ENCODE results near the gene CHD9NB.
A peak's percentile ranks its signal among the peaks of the same experiment; 100 is the strongest.

Gene CHD9NB

DNA sequence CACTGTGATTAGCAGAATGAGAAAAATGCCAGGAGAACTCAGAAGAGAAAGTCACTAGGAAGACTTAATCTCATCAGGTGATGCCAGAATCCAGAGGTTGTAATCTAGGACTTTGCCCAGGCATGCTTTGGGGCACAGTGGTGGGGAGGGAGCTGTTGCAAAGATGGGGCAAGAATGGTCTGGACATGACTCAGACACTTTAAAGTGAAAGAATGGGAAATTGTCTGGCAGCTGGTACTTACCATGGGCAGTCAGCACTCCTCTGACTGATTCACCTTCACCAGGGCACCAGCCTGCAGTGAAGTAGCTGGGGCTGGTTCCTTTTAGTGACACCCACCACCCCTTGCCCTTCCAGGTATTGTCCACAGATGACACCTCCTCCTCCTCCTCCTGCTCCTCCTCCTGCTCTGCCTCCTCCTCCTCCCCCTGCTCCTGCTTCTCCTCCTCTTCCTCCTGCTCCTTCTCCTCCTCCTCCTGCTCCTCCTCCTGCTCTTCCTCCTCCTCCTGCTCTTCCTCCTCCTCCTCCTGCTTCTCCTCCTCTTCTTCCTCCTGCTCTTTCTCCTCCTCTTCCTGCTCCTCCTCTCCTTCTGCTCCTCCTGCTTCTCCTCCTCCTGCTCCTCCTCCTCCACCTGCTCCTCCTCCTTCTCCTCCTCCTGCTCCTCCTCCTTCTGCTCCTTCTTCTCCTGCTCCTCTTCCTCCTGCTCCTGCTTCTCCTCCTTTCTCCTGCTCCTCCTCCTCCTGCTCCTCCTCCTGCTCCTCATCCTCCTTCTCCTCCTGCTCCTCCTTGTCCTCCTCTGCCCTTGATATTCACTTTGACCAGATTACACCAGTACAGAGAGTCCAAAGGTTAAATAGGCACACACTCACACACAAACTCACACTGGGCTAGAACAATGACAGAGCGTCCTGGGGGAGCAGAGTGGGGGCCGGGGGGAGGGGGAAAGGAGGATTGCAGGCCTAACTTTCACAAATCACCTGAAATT is at the start of gene CHD9NB:
Gene CHD9NB (minus strand): TSS at position 379 of the 983 bp plus-strand sequence. CDS start 8,739 bp downstream, outside the sequence.
- DNase-seq (ENCODE audit: low read depth), result peak; percentile 75

DNA sequence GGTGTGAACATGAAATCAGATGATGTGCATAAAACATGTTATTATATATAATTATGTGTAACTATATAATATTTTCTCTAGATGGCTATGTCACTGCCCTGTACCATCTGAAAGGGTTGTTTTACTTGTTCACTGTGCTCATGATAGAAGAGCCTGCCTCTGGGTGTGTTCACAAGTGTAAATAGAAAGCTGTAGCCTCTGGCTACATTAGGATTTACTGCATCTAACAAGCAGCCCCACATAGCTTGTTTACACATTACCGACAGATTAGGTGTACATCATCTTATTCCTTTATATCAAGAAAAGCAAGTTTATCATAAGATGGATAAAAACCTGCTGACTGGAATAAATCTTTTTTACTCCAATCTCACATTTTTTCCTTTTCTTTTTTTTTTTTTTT is 48.2 kb upstream of the CHD9NB start:
- DNase-seq (ENCODE audit: low read depth), result no peak

DNA sequence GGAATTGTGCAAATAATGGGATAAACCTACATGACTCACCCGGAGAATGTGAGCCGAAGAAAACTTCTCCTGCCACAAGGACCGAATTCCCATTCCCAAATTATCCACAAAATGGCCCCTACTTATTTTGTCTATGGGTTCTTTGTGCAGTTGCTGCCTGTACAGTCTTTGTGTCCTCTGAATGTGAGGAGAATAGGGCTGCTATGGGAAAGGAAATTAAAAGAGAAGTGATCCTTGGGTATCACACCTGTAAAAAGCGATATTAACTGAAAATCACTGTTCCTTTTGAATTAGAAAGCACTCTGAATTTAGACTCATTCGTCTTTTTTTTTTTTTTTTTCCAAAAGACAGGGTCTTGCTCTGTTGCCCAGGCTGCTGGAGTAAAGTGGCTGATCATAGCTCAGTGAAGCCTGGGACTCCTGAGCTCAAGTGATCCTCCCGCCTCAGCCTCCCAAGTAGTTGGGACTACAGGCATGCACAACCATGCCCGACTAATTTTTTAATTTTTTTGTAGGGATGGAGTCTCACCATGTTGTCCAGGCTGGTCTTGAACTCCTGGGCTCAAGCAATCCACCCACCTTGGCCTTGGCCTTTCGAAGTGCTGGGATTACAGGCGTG is 47.5 kb upstream of the CHD9NB start:
- no peak for DNase-seq (ENCODE audit: low read depth)

DNA sequence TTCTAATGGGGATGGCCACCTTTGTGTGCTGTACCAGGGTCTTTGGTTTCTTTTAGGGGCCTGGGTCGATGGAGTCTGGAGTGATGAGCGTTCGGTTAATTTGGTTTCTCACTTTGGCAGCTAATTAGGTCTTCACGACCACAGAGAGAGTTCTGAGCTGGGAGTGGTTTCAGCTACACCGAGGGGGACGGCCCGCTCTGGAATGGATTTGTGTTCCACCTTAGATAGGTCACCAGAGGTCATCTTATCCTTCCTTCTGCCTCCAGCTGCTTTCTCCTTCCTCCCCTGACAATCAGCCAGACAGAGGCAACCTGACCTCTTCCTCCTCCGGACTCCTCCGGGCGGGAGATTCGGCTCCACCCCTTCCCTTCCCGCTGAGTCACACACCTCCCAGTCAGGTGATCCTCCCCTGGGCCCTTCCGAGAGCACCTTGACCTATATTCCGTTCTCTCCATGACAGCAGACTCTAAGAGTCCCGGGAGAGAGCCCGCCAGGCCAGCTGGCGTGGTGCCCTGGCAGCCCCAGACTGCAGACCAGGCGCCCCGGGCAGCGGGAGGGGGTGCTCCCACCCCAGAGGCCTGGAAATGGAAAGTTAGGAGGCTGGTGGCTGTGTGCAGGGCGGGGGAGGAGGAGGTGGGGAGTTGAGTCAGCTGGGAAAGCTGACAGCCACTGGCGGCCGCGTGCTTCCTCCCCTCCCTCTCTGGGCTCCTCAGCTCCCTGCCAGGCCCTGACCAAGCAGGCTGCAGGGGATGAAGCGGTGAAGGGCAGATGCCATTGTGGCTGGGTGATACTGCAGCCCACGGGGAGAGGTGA is 46.8 kb upstream of the CHD9NB start:
- peak; percentile 91 for DNase-seq (ENCODE audit: low read depth)

DNA sequence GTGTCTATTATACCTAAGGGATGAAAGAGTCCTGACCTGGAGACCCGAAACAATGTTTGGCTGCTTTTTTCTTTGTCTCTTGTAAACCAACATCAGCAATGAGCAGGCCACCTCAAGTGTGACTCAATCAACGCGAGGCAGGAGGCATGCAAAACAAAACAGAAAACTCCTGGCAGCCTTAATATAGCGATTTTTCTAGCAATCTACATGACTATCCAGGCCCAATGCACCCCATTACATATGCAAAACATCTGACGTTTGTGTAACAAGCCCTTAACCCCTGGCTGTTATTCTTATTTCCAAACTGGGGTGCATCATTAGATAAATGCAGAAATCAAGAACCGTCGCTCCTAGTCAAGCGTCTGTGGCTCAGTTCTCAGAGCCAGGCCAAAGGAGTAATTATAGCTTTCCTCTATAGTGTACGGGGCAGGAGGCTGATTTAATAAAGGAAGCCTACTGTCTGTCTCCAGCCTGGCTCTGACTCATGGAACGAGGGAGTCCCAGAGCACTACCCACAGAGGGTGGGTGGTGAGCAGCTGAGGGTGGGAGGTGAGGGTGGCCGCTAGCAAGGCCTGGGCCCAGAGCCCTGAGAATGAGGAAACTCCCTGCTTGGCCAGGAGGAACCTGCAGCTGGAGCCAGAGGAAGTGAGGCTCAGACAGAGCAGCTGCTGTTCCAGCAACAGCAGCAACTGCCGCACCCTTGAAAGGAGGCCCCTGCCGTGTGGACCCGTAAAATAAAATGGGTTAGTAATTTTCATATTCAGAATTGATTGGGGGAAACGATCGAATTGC is 46.0 kb upstream of the CHD9NB start:
- DNase-seq (ENCODE audit: low read depth), result peak; percentile 88

DNA sequence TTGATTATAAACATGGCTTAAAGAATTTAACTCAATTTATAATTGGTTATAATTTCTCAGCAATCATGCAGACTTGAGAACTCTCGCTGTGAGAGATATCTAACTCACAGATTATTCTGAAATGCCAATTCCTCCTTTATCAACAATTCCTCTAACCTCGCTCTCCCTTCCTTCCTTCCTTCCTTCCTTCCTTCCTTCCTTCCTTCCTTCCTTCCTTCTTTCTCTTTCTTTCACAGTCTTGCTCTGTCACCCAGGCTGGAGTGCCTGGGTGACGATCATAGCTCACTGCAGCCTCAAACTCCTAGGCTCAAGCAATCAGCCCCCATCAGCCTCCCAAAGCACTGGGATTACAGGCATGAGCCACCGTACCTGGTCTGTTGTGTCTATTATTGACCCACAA is 44.5 kb upstream of the CHD9NB start:
- no peak for DNase-seq (ENCODE audit: low read depth)

DNA sequence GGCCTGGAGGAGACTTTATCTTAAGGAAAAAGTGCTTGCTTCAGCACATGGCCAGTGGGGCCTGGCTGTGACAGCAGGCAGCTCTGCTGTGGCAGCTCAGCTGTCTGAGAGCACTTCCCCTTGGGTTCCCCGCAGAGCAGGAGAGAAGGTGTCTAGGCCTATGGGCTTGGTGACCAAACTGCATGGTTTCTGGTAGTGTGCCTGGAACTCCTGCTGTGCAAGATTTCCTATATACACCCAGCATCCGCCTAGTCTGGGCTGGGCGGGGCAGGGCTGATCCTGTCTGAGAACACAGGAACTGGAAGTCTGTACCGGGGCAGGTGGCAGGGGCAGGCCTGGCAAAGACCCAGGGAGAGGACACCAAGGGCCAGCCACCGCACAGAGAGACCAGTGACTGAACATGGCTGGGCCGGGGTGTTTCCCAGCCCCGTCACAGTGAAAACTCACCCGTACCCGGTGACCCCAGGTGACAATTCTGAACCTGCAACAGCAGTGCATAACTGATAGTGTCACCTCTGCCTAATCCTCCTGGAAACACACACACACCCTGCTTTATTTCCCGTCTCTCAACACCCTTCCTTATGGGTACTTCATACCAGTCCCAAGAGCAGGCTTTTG is 41.4 kb upstream of the CHD9NB start:
- DNase-seq (ENCODE audit: low read depth), result no peak

DNA sequence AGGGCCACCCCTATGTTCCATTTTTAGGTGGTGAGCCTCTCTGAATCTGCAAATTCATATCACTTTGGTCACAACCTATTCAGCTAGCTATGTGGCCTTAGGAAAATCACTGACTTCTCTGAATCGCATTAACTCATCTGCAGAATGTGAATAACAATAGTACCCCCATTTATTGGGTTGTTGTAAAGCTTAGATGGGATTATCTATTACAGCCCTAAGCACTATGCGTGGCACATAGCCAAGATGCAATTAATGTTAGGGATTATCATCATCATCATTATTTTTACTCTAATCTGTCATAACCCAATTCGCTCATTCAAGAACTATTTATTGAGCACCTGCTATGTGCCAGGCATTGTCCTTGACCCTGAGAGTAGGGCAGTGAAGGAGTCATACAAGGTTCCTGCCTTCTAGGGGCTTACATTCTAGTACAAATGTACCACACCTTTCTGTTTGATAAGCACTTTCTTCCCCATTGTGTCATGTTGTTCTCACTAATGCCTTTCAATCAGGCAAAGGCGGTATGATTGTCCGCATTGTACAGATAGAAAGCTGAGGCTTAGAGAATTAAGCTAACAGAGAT is 40.6 kb upstream of the CHD9NB start:
- no peak for DNase-seq (ENCODE audit: low read depth)

DNA sequence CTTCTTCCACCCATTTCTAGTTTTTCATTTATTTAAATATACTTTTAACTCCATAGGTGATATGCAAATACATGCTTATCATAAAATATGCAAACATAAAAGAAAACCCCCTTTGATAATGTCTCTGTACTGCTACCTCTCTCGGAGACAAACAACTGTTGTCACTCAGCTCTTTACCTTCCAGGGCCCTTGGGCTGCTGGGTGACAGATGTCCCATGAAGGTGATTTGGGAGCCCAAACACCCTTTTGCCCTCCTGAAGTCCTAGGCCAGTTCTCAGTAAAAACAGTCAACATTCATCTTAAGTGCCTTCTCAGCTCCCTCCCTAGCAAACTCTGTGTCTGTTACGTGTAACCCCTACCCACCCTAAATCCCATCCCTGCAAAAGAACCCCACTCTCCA is 39.6 kb upstream of the CHD9NB start:
- DNase-seq (ENCODE audit: low read depth), result no peak

DNA sequence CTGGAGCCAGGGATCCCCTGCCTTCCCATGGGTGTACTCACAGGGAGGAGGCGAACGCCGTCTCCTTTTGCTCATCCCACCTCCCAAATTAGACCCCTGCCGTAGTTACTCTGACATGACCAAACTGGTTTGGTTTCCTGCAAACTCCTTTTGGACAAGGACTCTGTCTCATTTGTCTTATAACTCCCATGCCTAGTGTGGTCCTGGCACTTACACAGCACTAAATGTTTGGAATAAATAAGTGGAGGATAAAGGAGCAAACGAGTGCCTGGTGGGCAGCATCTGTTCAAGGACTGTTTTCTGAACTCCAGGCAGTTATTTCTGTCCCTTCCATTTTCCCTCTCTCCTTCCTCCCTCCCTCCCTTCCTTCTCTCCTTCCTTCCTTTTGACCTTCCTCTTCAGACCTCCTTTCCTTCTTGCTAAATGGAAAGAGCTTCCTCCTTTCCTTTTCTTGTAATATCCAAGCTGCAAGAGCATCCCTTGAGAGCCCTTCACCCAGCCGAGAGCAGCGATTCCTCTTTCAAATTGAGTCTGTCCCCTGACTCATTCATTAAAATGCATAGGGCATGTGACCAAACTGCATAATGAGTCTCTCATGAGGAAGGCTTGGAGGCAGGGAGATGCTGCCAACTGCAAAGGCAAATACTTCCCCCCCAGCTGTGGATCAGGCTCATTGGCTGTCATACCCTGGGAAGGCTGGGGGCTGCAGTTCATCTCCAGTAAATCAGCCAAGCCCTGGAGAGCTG is 38.9 kb upstream of the CHD9NB start:
- DNase-seq (ENCODE audit: low read depth), result peak; percentile 87

DNA sequence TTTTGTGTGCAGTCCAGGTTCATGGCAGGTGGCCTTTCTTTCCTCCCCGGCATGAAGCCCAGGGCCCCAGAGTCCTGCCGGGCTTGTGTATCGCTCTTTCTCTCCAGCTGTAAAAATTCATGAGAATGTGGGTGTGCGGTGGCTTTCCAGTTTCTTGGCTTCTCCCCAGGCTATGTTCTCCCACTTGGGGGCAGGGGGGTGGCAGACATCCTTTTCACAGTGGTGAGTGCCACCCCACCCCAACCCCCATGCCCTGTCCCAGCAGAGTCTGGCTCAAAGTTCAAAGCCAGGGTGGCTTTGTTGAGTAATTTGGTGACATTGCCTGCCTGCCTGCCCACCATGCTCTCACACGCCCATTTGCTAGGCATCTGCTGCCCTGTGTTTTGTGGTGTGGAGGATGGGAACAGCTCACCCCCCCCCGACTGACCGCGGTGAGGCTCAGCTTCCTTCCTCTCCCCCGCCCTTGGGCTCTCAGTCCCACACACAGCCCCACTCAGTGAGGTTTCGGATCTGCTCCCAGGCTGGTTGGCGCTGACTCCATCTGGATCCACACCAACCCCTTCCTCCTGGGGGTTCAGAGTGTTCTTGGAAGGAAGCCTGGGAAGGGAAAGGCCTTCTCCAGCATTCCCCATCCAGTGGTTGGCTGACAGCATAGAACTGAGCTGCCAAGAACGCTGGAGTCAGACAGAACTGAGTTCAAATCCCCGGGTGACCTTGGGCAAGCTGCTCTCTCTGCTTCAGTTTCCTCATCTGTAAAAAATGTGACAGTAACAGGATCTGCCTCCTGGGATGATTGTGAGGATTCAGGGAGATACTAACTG is 38.1 kb upstream of the CHD9NB start:
- DNase-seq (ENCODE audit: low read depth), result peak; percentile 78

DNA sequence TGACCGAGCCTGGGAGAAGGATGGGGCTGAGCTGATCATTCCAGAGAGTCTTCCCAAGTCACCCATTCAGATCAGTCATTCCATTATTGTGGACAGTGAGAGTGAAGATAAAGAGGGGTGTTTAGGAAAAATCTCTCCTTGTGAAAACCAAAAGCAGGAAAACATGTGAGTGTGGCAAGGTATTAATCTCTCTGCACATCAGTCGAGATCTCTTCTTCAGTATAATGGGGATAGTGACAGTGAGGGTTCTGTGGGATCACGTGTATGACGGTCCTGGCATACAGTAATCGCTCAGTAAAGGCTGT is 37.5 kb upstream of the CHD9NB start:
- no peak for DNase-seq (ENCODE audit: low read depth)

DNA sequence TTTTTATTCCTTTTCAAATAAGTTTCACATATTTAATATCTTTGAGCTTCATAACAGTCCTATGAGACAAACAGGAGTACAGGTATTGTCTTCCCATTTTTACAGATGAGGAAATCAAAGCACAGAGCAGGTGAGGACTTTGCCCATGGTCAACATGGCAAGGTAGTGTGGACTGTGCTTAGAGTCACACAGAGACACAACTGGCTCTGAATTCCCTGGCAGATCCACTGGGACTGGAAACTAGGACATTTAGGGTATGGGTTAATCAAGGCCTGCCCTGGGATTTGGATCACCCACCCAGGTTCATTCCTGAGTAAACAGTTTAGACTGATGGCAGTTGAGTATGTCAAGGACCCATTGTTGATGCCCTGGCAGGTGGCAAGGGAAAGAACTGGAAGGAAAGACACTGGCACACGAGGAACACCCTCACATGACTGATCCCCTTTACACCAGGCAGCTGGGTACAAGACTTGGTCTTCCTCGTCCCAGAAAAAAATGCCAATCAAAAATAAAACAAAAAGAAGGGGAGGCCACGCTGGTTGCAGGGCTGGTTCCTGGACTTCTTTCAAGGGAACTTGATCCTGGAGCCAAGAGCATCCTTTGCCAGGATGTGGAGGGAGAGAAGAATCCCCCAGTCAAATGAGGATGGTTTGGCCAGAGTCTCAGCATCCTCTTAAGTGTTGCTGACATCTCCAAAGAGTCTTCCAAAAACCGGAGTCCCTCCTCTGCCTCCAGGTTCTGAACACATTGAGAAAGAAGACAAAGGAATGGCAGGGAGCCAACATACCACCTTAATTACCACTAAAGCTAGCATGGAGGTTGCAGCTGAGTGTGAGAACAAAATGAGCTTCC is 37.0 kb upstream of the CHD9NB start:
- peak; percentile 13 for DNase-seq (ENCODE audit: low read depth)

DNA sequence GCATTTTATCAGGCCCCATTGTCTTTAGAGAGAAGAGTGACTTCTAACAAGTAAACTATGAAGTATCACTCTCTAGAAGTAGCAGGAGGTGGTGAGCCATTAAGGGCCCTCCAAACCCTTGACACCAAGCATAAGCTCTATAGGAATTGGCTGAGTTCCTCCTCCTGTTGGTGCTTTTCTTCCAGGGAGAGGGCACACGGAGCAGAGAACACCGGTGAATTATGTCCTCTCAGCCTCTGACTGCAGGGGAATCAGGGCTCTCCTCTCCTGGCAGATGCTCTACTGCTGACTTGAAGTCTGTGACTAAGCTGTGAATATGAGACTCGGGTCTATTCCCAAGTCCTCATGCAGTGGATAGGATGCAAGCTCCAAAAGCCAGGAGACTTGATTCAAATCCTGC is 34.4 kb upstream of the CHD9NB start:
- peak; percentile 15 for DNase-seq (ENCODE audit: low read depth)

DNA sequence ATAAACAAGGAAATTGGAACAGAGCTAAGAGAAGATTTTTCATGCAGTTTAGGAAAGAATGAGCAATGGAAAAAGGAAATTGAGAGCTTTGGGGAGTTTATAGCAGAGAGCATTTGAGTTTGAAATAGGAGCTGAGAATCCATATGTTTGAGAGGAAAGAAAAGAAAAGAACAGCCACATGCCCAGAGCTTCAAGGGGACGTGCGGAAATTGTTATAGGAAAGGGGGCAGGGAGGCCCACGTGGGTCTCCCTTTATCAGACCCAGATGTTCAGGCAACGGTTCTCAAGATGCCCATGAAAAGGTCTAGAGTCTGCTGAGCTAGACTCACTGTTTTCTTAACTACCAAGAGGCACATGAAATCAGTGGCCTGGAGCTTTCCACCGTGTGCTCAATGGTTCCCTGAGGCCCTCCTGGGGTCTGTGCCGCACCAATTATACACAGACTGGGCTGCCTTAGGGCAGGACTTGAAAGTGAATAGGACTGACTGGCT is 33.3 kb upstream of the CHD9NB start:
- DNase-seq (ENCODE audit: low read depth), result no peak

DNA sequence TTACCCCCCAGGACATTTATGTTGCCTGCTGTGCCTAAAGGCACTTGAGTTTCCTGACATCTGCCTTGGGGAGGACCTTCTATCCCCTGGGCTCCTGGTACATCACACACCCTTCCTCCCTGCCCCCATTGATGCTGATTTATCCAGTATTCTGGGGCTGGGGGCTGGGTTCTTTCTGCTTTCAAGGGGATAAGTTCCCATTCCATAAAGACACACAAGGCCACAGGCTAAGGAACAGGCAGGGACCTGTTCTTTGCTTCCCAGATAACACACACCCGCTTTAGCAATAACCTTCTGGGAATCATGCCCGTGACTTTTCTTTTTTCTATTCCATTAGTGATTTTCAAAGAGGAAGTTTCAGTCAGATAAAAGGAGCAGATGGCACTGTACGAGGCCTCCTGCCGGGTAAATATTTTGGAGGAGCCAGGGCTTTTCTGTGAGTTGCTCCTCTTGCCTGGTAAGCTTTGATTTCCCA is 32.7 kb upstream of the CHD9NB start:
- DNase-seq (ENCODE audit: low read depth), result no peak

DNA sequence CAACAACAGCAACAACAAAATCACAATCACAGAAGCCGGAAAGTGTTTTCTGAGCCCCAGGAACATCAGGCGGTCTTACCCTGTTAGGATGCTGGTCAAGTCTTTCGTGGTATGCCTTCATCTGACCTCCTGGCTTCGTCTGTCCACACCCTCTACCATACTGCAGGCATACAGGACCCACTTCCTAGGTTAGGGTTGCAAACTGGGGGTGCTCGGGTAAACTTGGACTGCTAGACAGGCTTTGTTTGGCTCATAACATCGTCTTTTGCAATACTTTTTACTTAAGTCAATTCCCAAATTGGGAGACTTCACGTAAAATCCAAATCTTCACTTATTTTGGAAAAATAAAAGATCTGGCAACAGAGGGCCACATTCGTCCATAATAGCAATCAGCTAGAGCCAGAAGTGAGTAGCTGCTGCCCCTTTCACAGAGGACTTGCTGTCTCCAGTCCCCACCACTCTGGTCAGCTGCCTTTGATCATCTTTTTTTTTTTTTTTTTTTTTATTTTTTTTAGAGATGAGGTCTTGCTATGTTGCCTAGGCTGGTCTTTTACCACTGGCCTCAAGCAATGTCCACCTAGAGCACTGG is 32.1 kb upstream of the CHD9NB start:
- no peak for DNase-seq (ENCODE audit: low read depth)

DNA sequence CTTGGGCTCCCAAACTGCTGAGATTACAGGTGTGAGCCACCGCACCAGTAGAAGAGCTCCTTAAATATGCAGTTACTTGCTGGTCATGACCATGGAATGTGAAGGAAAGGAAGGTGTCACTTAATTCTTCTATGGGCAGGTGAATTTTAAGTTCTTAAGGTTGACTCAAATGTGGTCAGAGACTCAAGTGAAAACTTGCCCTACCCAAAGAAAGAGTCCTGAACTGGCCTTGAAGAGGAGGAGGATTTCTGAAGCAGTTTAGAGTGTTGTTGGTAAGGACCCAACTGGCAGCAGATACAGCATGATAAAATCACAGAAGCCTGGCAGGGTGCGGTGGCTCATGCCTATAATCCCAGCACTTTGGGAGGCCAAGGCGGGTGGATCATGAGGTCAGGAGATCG is 31.4 kb upstream of the CHD9NB start:
- no peak for DNase-seq (ENCODE audit: low read depth)
